ENCODE measurements around the gene LAMC1.

DNA sequence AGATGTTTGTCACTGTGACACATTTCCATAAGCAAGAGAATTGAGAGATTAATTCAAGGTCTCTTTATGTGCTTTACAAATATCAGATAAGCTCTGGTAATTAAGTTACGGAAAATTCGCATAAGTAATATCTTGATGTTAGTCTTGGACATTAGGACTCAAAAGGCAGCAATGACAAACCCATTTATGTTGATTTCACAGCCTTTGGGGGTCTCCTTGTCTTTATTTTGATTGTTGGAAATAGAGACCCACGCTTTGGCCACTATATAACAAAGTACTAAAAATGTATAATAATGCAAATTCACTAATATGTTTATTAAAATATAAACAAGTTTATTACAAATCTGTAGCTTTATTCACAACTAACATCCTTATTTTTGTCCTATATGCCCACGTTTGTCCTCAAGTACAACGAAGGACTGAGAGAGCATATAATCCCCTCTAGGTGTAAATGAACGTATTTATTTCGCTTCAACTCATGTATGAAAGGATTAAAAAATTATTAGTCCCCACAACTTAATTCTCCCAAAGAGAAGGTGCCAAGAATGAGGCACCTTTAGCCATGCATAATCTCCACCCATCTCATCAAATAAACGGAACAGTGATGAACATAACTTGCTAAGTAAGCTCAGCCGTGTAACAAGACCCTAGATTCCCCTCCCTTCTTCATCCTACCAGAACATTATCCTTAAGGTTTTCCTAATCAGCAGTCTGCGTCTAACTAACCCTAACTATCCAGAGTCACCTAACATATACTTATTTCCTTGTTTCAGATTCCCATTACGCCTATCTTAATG, 1.6 kb upstream of the LAMC1 start:
- TF ChIP-seq POLR2A (IDR thresholded peaks at IDR 0.05; ENCODE audit: low read depth, low read length) (no peak), TAF1 (IDR thresholded peaks at IDR 0.05; ENCODE audit: low read depth, low read length) (no peak)
